GM12878 (cell line): Measurements from ENCODE around the gene ZNF407. TPM values are rescaled to one million over a fixed set of nuclear protein-coding genes. Genes with fewer than 3 reads are reported as not detected.
"Not testable (repeated sequence)": the region's sequence is repeated elsewhere in the genome, so short reads cannot be mapped to it uniquely, and the experiment has no call there.

Source experiments
- ATAC-seq: fragments of 200-7000 bp; cut with Tn5 transposase; 3 replicates; pipeline ENCODE4 v1.9.1; 2020; ENCODE audit warnings: mild to moderate bottlenecking, moderate library complexity
- BruUV-seq: library from RNA; stranded (reverse); fragments of 400-500 nt; replicated peaks from 2 replicates; lab custom pipeline; 2021; lab: Mats Ljungman, UMichigan
- CTCF ChIA-PET: fragments of 300-600 bp; sonication (Branson Sonifier 250); formaldehyde crosslinking; extraction: SDS; loops from one replicate; lab custom pipeline; 2021; ENCODE audit warnings: inconsistent platforms; lab: Yijun Ruan, JAX
- POLR2A ChIA-PET: fragments of 350-600 bp; formaldehyde crosslinking; extraction: SDS; loops from one replicate; lab custom pipeline; 2021; ENCODE audit warnings: inconsistent platforms; lab: Charles Lee
- RAD21 ChIA-PET: fragments of 300-600 bp; sonication (Branson Sonifier 250); formaldehyde crosslinking; loops from one replicate; lab custom pipeline; 2023; ENCODE audit warnings: antibody characterized with exemption; ENCODE audit not compliant: unreplicated experiment; lab: Charles Lee
- SMC1A ChIA-PET: fragments of 300-600 bp; sonication (Branson Sonifier 250); formaldehyde crosslinking; loops from one replicate; lab custom pipeline; 2023; ENCODE audit not compliant: unreplicated experiment, uncharacterized antibody; lab: Charles Lee
- DNase-seq: peaks from one replicate; pipeline ENCODE4 v3.0.0-alpha.2; 2011; ENCODE audit warnings: low read depth, low spot score
- FAIRE-seq: peaks from 3 replicates; lab custom pipeline; 2011; peaks lifted over from hg19 to GRCh38; lab: Jason Lieb, UNC
- H2AFZ ChIP-seq: 2 replicates; pipeline ENCODE4 v1.6.0; 2011; ENCODE audit warnings: low read depth, low read length, control low read depth; ENCODE audit not compliant: control insufficient read depth
- H3K27ac ChIP-seq: 2 replicates; pipeline ENCODE4 v1.5.1; 2011; ENCODE audit warnings: control low read depth; ENCODE audit not compliant: control insufficient read depth, insufficient read depth
- H3K27me3 ChIP-seq, 2 experiments: replicated peaks in 1 of 2; 2 replicates each; pipeline versions ENCODE4 v1.6.0 to v1.6.1; 2011; ENCODE audit warnings: low read length in 1 of 2; ENCODE audit not compliant: control insufficient read depth in 2 of 2, insufficient read depth in 2 of 2
- H3K36me3 ChIP-seq, 2 experiments: 2 replicates each; pipeline ENCODE4 v1.5.1; 2011; ENCODE audit warnings: low read length in 1 of 2; ENCODE audit not compliant: control insufficient read depth in 2 of 2, insufficient read depth in 2 of 2
- H3K4me1 ChIP-seq: 2 replicates; pipeline ENCODE4 v1.6.1; 2011; ENCODE audit warnings: mild to moderate bottlenecking, low read length, moderate library complexity, mixed read lengths; ENCODE audit not compliant: control insufficient read depth, insufficient read depth
- H3K4me2 ChIP-seq: 2 replicates; pipeline ENCODE4 v1.6.0; 2011; ENCODE audit warnings: control low read depth; ENCODE audit not compliant: control insufficient read depth, insufficient read depth
- H3K4me3 ChIP-seq: fragments of 200-600 bp; sonication (generic); 2 replicates; pipeline ENCODE4 v1.5.1; 2016
- H3K79me2 ChIP-seq: 2 replicates; pipeline ENCODE4 v1.6.0; 2011; ENCODE audit warnings: low read length; ENCODE audit not compliant: control insufficient read depth, insufficient read depth
- H3K9ac ChIP-seq: 2 replicates; pipeline ENCODE4 v1.8.0; 2011; ENCODE audit warnings: low read length, control low read depth, mixed read lengths; ENCODE audit not compliant: control insufficient read depth, insufficient read depth
- H3K9me3 ChIP-seq: replicated peaks from 3 replicates; pipeline ENCODE4 v1.5.1; 2011; ENCODE audit warnings: mild to moderate bottlenecking, low read length; ENCODE audit not compliant: control insufficient read depth, insufficient read depth
- H4K20me1 ChIP-seq: 2 replicates; pipeline ENCODE4 v1.6.0; 2011; ENCODE audit not compliant: control insufficient read depth, insufficient read depth
- EED ChIP-seq: sonication (generic); IDR thresholded peaks from 2 replicates; pipeline ENCODE4 v1.6.1; 2016; ENCODE audit warnings: antibody characterized with exemption, low read depth
- RCOR1 ChIP-seq: conservative IDR thresholded peaks from 2 replicates; pipeline ENCODE4 v1.6.1; 2012; ENCODE audit warnings: low read depth, low read length, improper control_type of control experiment
- WGBS: methylation state at CpG from one replicate; pipeline ENCODE4 v1.1.6; 2016; ENCODE audit warnings: low lambda C conversion rate; ENCODE audit not compliant: insufficient replicate concordance, insufficient coverage; ENCODE audit errors: missing lambda C conversion rate; 5-methylcytosine and 5-hydroxymethylcytosine counted together
- in situ Hi-C: fragments of 300-500 bp; cut with MboI; formaldehyde crosslinking; loops from 9 replicates; pipeline ENCODE4 v1.14.3; 2018; ENCODE audit warnings: mixed read lengths
- intact Hi-C: fragments of 100-400 bp; cut with micrococcal nuclease; formaldehyde crosslinking; loops from one replicate; pipeline ENCODE4 v1.14.2; 2022; ENCODE audit not compliant: unreplicated experiment
- polyA plus RNA-seq, 11 experiments: library from polyadenylated mRNA; depleted of rRNA in 4 of 11; unstranded in 6 of 11; stranded (reverse) in 5 of 11; fragments of >200 nt; fragmentation: Nextera tagmentation in 4 of 11; fragmentation: Illumina TruSeq in 1 of 11; extraction: Ambion mirVana in 4 of 11; extraction: Trizol in 1 of 11; gene quantifications; 1 replicate in 1 of 11; 2 replicates in 10 of 11; pipeline versions ENCODE4 v1.2.1 to v1.2.3, GENCODE V29; 2011 to 2016; ENCODE audit warnings: inconsistent platforms in 2 of 11, missing spikeins in 2 of 11, low read depth in 1 of 11
- total RNA-seq, 4 experiments: library from RNA; depleted of rRNA in 3 of 4; stranded (reverse); fragments of >200 nt in 3 of 4; fragmentation: Illumina TruSeq in 1 of 4; extraction: Trizol in 1 of 4; gene quantifications; 2 replicates each; pipeline versions ENCODE4 v1.2.1 to v1.2.3, GENCODE V29; 2013 to 2021

Gene ZNF407
- total and polyA plus RNA-seq, 10 of the 15 experiments (the other 5 are each of a cell fraction or from before 2014, with no cell fraction given), result 0.69 to 11.6 (median 5.3) TPM

DNA sequence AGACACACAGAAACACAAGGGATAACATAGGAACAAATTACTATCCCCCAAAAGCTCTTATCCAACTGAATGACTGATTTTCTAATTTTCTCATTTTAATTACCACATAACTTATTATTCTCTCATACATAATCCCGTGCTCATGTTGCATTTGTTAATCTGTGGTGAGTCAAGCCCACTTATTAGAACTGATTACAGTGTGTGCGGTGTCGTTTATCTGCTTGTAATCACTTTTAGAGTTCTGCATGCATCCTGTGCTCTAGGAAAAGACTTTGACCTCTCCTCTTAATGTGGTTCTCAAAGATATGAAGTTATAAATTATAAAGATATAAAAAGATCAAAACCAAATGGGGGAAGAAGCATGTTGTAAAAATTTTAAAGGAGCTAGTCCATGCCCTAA lies 33.7 kb upstream of the ZNF407 start:
- in situ Hi-C loops (no loop called here), intact Hi-C loops (no loop called here)
- no peak for TF ChIP-seq RCOR1
- no peak for TF ChIP-seq EED
- Histone ChIP-seq H3K4me3 (no peak overlapping the region), H3K9ac (no peak overlapping the region), H3K36me3 (no peaks in the 10 kb centered on the region), H3K79me2 (no peaks in the 10 kb centered on the region), H3K27me3 (no peaks in the 10 kb centered on the region; a peak in 2 of 4 replicates), H2AFZ (no peak overlapping the region), H3K27ac (no peak overlapping the region), H3K4me2 (no peak overlapping the region), H3K9me3 (no peaks in the 10 kb centered on the region; the same call in 2 of the 3 replicates), H3K4me1 (no peaks in the 10 kb centered on the region), H4K20me1 (no peaks in the 10 kb centered on the region)
- 65% methylated on average over 3 of the region's 3 CpGs for WGBS
- ChIA-PET POLR2A (no interaction called here), SMC1A (no interaction called here), RAD21 (no interaction called here), CTCF (interaction anchor here (3.4 kb wide), 1 partner anchor 12 kb away, joined by 13 read pairs; no protein-coding TSS in a partner anchor)
- ATAC-seq (no peak), FAIRE-seq (no peak), DNase-seq (no peak)
- no TSS peak for BruUV-seq

DNA sequence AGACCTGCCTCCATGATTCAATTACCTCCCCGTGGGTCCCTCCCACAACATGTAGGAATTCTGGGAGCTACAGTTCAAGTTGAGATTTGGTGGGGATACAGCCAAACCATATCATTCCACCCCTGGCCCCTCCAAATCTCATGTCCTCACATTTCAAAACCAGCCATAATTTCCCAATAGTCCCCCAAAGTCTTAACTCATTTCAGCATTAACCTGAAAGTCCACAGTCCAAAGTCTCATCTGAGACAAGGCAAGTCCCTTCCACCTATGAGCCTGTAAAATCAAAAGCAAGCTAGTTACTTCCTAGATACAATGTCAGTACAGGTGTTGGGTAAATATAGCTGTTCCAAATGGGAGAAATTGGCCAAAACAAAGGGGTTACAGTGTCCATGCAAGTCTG lies 32.5 kb upstream of the ZNF407 start:
- H3K4me1 ChIP-seq, H3K36me3 ChIP-seq, ATAC-seq, H3K27ac ChIP-seq, in situ Hi-C loops, H3K9ac ChIP-seq, H3K4me2 ChIP-seq, RAD21 ChIA-PET, H3K27me3 ChIP-seq, H3K4me3 ChIP-seq, H2AFZ ChIP-seq, intact Hi-C loops, BruUV-seq, H4K20me1 ChIP-seq, H3K79me2 ChIP-seq, SMC1A ChIA-PET, H3K9me3 ChIP-seq, FAIRE-seq, DNase-seq: not testable (repeated sequence)
- ChIA-PET CTCF (interaction anchor here (1.5 kb wide), 1 partner anchor 13 kb away, joined by 5 read pairs; no protein-coding TSS in a partner anchor), POLR2A (interaction anchor here (0.6 kb wide), 1 partner anchor 22 kb away, joined by 3 read pairs; no protein-coding TSS in a partner anchor)
- 43% methylated on average over 1 of the region's 1 CpG for WGBS

DNA sequence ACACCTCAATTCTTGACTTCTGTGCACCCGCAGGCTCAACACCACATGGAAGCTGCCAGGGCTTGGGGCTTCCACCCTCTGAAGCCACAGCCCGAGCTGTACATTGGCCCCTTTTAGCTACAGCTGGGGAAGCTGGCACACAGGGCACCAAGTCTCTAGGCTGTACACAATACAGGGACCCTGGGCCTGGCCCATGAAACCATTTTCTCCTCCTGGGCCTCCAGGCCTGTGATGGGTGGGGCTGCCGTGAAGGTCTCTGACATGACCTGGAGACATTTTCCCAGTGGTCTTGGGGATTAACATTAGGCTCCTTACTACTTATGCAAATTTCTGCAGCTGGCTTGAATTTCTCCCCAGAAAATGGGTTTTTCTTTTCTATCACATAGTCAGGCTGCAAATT lies 31.7 kb upstream of the ZNF407 start:
- H4K20me1 ChIP-seq, ATAC-seq, FAIRE-seq, H3K79me2 ChIP-seq, BruUV-seq, intact Hi-C loops, H3K4me2 ChIP-seq, H3K9me3 ChIP-seq, H3K27ac ChIP-seq, SMC1A ChIA-PET, H3K9ac ChIP-seq, H3K4me1 ChIP-seq, H3K27me3 ChIP-seq, DNase-seq, in situ Hi-C loops, H3K36me3 ChIP-seq, H3K4me3 ChIP-seq, H2AFZ ChIP-seq, RAD21 ChIA-PET: not testable (repeated sequence)
- WGBS, result 54% methylated on average over 3 of the region's 3 CpGs
- ChIA-PET POLR2A (interaction anchor here (0.6 kb wide), 1 partner anchor 21 kb away, joined by 3 read pairs; no protein-coding TSS in a partner anchor), CTCF (interaction anchor here (1.5 kb wide), 1 partner anchor 14 kb away, joined by 5 read pairs; no protein-coding TSS in a partner anchor)
